Measurements from ENCODE around the gene IL10RA. TPM values are rescaled to one million over a fixed set of nuclear protein-coding genes. Genes with fewer than 3 reads are reported as not detected.

IL10RA gene
- total RNA-seq, result 10 to 100 TPM in 1 of 2 donors, 1 to 10 TPM in 1; 4.6 to 11.4 TPM

GRCh38 chr11:117985953-117986887 lies at the start of gene IL10RA:
Gene IL10RA (plus strand): TSS chr11:117986394. CDS start chr11:117986468, 74 bp downstream.
- Histone ChIP-seq H3K27ac (peak within 1 kb of the TSS; percentile 63 to 64), H3K36me3 (peaks cover 4% of the 10 kb centered on the region), H3K4me3 (peak within 1 kb of the TSS; percentile 44 to 60), H3K9me3 (no peaks in the 10 kb centered on the region), H3K4me1 (peaks cover 0 to 13% of the 10 kb centered on the region in 2 donors), H3K27me3 (no peaks in the 10 kb centered on the region)
- DNase-seq (ENCODE audit: low spot score), result peak; percentile 86
- TF ChIP-seq CTCF (IDR thresholded peaks at IDR 0.05), result peak in 1 of 2 donors; percentile 8

- no peaks in the 10 kb centered on the region for H3K4me1 ChIP-seq
- H3K27me3 ChIP-seq, result no peaks in the 10 kb centered on the region
- no peak overlapping the region for H3K4me3 ChIP-seq
- H3K36me3 ChIP-seq, result no peaks in the 10 kb centered on the region
- no peak for TF ChIP-seq CTCF (IDR thresholded peaks at IDR 0.05)
- no peaks in the 10 kb centered on the region for H3K9me3 ChIP-seq
- H3K27ac ChIP-seq, result no peak overlapping the region
- no peak for DNase-seq (ENCODE audit: low spot score)
Observed at GRCh38 chr11:117936973-117937372, 49.2 kb upstream of the IL10RA start.

GRCh38 chr11:117940736-117941135 lies 45.5 kb upstream of the IL10RA start:
- no peaks in the 10 kb centered on the region for H3K27me3 ChIP-seq
- TF ChIP-seq CTCF (IDR thresholded peaks at IDR 0.05), result no peak
- DNase-seq (ENCODE audit: low spot score), result peak; percentile 30
- no peaks in the 10 kb centered on the region for H3K4me1 ChIP-seq
- H3K4me3 ChIP-seq, result no peak overlapping the region
- H3K36me3 ChIP-seq, result no peaks in the 10 kb centered on the region
- peaks cover 0 to 9% of the 10 kb centered on the region in 2 donors for H3K9me3 ChIP-seq
- no peak overlapping the region for H3K27ac ChIP-seq

- Histone ChIP-seq H3K27me3 (no peaks in the 10 kb centered on the region), H3K4me3 (no peak overlapping the region), H3K27ac (no peak overlapping the region), H3K9me3 (peaks cover 0 to 9% of the 10 kb centered on the region in 2 donors), H3K4me1 (no peaks in the 10 kb centered on the region), H3K36me3 (no peaks in the 10 kb centered on the region)
- no peak for TF ChIP-seq CTCF (IDR thresholded peaks at IDR 0.05)
- peak; percentile 36 for DNase-seq (ENCODE audit: low spot score)
Observed at GRCh38 chr11:117941163-117941707, 45.0 kb upstream of the IL10RA start.

GRCh38 chr11:117941976-117942654 lies 44.1 kb upstream of the IL10RA start:
- H3K9me3 ChIP-seq, result peaks cover 0 to 9% of the 10 kb centered on the region in 2 donors
- peaks cover 0 to 7% of the 10 kb centered on the region in 2 donors for H3K4me1 ChIP-seq
- no peak overlapping the region for H3K27ac ChIP-seq
- no peak overlapping the region for H3K4me3 ChIP-seq
- H3K36me3 ChIP-seq, result no peaks in the 10 kb centered on the region
- peak; percentile 44 for DNase-seq (ENCODE audit: low spot score)
- H3K27me3 ChIP-seq, result no peaks in the 10 kb centered on the region
- TF ChIP-seq CTCF (IDR thresholded peaks at IDR 0.05), result no peak

Measured in right atrium auricular region (tissue), 2 donors.